Measurements from ENCODE around the gene MAF. TPM values are rescaled to one million over a fixed set of nuclear protein-coding genes. Genes with fewer than 3 reads are reported as not detected.

The MAF gene
- polyA plus RNA-seq, 1 donor, result 53.7 TPM

GRCh38 chr16:79593074-79593531, 7.4 kb downstream of the MAF start:
- no peak for DNase-seq

- DNase-seq, result no peak
Measured at GRCh38 chr16:79592186-79592585, 8.4 kb downstream of the MAF start.

- no peak for DNase-seq
Measured at GRCh38 chr16:79589601-79590102, 10.9 kb downstream of the MAF start.

- DNase-seq, result no peak
Measured at GRCh38 chr16:79587897-79588296, 12.6 kb downstream of the MAF start.

GRCh38 chr16:79587296-79587695, 13.2 kb downstream of the MAF start:
- DNase-seq, result no peak

GRCh38 chr16:79582789-79583188, 17.7 kb downstream of the MAF start:
- no peak for DNase-seq

- DNase-seq, result no peak
Measured at GRCh38 chr16:79580453-79581191, 19.9 kb downstream of the MAF start.

- DNase-seq, result no peak
Measured at GRCh38 chr16:79576602-79577001, 23.9 kb downstream of the MAF start.

GRCh38 chr16:79573884-79574283, 26.7 kb downstream of the MAF start:
- peak; percentile 62 for DNase-seq

GRCh38 chr16:79573071-79573470, 27.5 kb downstream of the MAF start:
- no peak for DNase-seq

- no peak for DNase-seq
Measured at GRCh38 chr16:79571903-79572535, 28.5 kb downstream of the MAF start.

- no peak for DNase-seq
Measured at GRCh38 chr16:79571065-79571902, 29.3 kb downstream of the MAF start.

- no peak for DNase-seq
Measured at GRCh38 chr16:79564671-79565107, 35.8 kb downstream of the MAF start.

- DNase-seq, result no peak
Measured at GRCh38 chr16:79563921-79564320, 36.6 kb downstream of the MAF start.

GRCh38 chr16:79562166-79562823, 38.2 kb downstream of the MAF start:
- DNase-seq, result no peak

- DNase-seq, result no peak
Measured at GRCh38 chr16:79561729-79562128, 38.8 kb downstream of the MAF start.

- DNase-seq, result no peak
Measured at GRCh38 chr16:79560923-79561322, 39.6 kb downstream of the MAF start.

- DNase-seq, result no peak
Measured at GRCh38 chr16:79560318-79560717, 40.2 kb downstream of the MAF start.

GRCh38 chr16:79559532-79559931, 41.0 kb downstream of the MAF start:
- DNase-seq, result no peak

- no peak for DNase-seq
Measured at GRCh38 chr16:79557421-79557820, 43.1 kb downstream of the MAF start.

- DNase-seq, result no peak
Measured at GRCh38 chr16:79554912-79555311, 45.6 kb downstream of the MAF start.

- DNase-seq, result no peak
Measured at GRCh38 chr16:79550373-79550772, 50.2 kb downstream of the MAF start.

Data from left kidney (tissue), 2 donors.